ENCODE data around the gene MACROD2. TPM values are rescaled to one million over a fixed set of nuclear protein-coding genes. Genes with fewer than 3 reads are reported as not detected.
"Not testable (repeated sequence)": the region's sequence is repeated elsewhere in the genome, so short reads cannot be mapped to it uniquely, and the experiment has no call there.

The MACROD2 gene
- total RNA-seq, 3 donors from 2014 or later = 3.2 to 7.6 (median 6.4) TPM

GRCh38 chr20:15140286-15140685 lies 1145.0 kb downstream of the MACROD2 start:
- H3K36me3 ChIP-seq (ENCODE audit: low read depth) = no peaks in the 10 kb centered on the region
- intact Hi-C loops (cut with DNase I, micrococcal nuclease) = no loop called here
- no peak for ATAC-seq
- DNase-seq = no peak
- H3K4me1 ChIP-seq (ENCODE audit: low read depth) = no peaks in the 10 kb centered on the region
- TF ChIP-seq, protein P1, sequence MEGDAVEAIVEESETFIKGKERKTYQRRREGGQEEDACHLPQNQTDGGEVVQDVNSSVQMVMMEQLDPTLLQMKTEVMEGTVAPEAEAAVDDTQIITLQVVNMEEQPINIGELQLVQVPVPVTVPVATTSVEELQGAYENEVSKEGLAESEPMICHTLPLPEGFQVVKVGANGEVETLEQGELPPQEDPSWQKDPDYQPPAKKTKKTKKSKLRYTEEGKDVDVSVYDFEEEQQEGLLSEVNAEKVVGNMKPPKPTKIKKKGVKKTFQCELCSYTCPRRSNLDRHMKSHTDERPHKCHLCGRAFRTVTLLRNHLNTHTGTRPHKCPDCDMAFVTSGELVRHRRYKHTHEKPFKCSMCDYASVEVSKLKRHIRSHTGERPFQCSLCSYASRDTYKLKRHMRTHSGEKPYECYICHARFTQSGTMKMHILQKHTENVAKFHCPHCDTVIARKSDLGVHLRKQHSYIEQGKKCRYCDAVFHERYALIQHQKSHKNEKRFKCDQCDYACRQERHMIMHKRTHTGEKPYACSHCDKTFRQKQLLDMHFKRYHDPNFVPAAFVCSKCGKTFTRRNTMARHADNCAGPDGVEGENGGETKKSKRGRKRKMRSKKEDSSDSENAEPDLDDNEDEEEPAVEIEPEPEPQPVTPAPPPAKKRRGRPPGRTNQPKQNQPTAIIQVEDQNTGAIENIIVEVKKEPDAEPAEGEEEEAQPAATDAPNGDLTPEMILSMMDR (IDR thresholded peaks at IDR 0.05) = no peak
- no peak overlapping the region for H3K4me3 ChIP-seq
- no peaks in the 10 kb centered on the region for H3K9me3 ChIP-seq

GRCh38 chr20:15140940-15141339 lies 1145.6 kb downstream of the MACROD2 start:
- not testable (repeated sequence) for H3K4me1 ChIP-seq (ENCODE audit: low read depth)

DNA sequence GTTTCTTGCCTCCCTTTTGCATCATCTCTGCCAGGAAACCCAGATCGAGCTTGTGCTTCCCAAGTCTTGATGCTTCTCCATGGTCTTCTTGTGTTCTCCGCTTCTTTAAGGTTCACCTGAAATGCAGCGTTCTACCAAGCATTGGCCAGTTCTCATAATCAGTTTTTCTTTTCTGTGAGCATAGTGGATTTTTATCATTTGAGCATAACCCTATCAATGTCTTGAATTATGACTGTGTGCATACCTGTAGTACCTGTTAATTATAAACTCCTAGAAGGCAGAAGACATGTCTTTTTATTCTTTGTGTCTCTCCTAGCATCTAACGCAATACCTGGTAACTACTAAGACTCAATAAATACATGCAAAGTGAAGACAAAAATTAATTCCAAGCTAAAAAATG lies 1146.5 kb downstream of the MACROD2 start:
- no peak for DNase-seq
- TF ChIP-seq, protein P1 (IDR thresholded peaks at IDR 0.05) = no peak
- intact Hi-C loops (cut with DNase I, micrococcal nuclease) = no loop called here
- ATAC-seq = peak; percentile 31
- Histone ChIP-seq H3K4me1 (ENCODE audit: low read depth) (no peaks in the 10 kb centered on the region), H3K4me3 (no peak overlapping the region), H3K9me3 (no peaks in the 10 kb centered on the region), H3K36me3 (ENCODE audit: low read depth) (no peaks in the 10 kb centered on the region)

More at GRCh38 chr20:15140940-15141339, 1145.6 kb downstream of the MACROD2 start:
- H3K36me3 ChIP-seq (ENCODE audit: low read depth); H3K9me3 ChIP-seq; DNase-seq; ATAC-seq; intact Hi-C loops (cut with DNase I, micrococcal nuclease); H3K4me3 ChIP-seq: not testable (repeated sequence)

- H3K36me3 ChIP-seq (ENCODE audit: low read depth) = no peaks in the 10 kb centered on the region
- DNase-seq = no peak
- no peak for ATAC-seq
- H3K4me3 ChIP-seq = no peak overlapping the region
- TF ChIP-seq, protein P1 (IDR thresholded peaks at IDR 0.05) = no peak
- intact Hi-C loops (cut with DNase I, micrococcal nuclease) = no loop called here
- no peaks in the 10 kb centered on the region for H3K4me1 ChIP-seq (ENCODE audit: low read depth)
- H3K9me3 ChIP-seq = no peaks in the 10 kb centered on the region
These were observed 1148.2 kb downstream of the MACROD2 start for GRCh38 chr20:15143478-15143877.

GRCh38 chr20:15144916-15145315 lies 1149.6 kb downstream of the MACROD2 start:
- TF ChIP-seq, protein P1 (IDR thresholded peaks at IDR 0.05) = no peak
- intact Hi-C loops (cut with DNase I, micrococcal nuclease) = no loop called here
- ATAC-seq (no peak), DNase-seq (no peak)
- H3K9me3 ChIP-seq = no peaks in the 10 kb centered on the region
- H3K4me1 ChIP-seq (ENCODE audit: low read depth) = no peaks in the 10 kb centered on the region
- H3K36me3 ChIP-seq (ENCODE audit: low read depth) = no peaks in the 10 kb centered on the region
- H3K4me3 ChIP-seq = no peak overlapping the region

DNA sequence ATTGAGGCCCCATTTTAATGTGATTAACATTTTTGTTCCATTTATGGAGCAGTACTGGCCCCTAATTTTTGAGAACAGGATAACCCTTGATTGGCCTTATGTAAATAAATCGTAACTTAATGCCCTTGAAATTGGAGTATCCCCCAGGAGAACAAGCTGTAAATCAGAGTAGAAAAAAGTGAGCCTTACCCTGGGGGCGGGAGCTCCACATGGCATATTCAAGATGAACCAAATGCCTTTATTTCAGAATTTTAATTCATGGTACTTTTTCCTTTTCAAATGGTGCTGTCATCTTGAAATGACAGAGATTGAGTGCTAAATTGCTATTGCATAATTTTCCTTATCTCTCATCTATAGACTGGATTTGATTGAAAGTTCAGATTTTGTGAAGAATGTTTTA lies 1151.6 kb downstream of the MACROD2 start:
- ATAC-seq = no peak
- intact Hi-C loops (cut with DNase I, micrococcal nuclease) = no loop called here
- TF ChIP-seq, protein P1 (IDR thresholded peaks at IDR 0.05) = no peak

More for the DNA sequence above, 1151.6 kb downstream of the MACROD2 start:
- Histone ChIP-seq H3K9me3 (no peaks in the 10 kb centered on the region), H3K4me1 (ENCODE audit: low read depth) (no peaks in the 10 kb centered on the region), H3K36me3 (ENCODE audit: low read depth) (no peaks in the 10 kb centered on the region), H3K4me3 (no peak overlapping the region)
- DNase-seq = no peak
